Bronchial epithelial cell (primary cell): ENCODE measurements around the gene GRM5. TPM values are rescaled to one million over a fixed set of nuclear protein-coding genes. Genes with fewer than 3 reads are reported as not detected.
"Not testable (repeated sequence)": the region's sequence is repeated elsewhere in the genome, so short reads cannot be mapped to it uniquely, and the experiment has no call there.

Experiments
- DNase-seq: peaks from one replicate; pipeline ENCODE4 v3.0.0-alpha.2; 2010; ENCODE audit warnings: low read depth
- FAIRE-seq: peaks from 2 replicates; lab custom pipeline; 2011; peaks lifted over from hg19 to GRCh38; lab: Jason Lieb, UNC
- H3K27me3 ChIP-seq: 2 replicates; pipeline ENCODE4 v1.5.1; 2011; ENCODE audit warnings: low read length; ENCODE audit not compliant: control insufficient read depth, insufficient read depth
- H3K36me3 ChIP-seq: 2 replicates; pipeline ENCODE4 v1.5.1; 2011; ENCODE audit warnings: low read length; ENCODE audit not compliant: control insufficient read depth, insufficient read depth
- H3K4me3 ChIP-seq: 2 replicates; pipeline ENCODE4 v1.5.1; 2011; ENCODE audit warnings: mild to moderate bottlenecking, low read depth, low read length, control low read depth
- CTCF ChIP-seq: IDR thresholded peaks from 2 replicates; pipeline ENCODE4 v1.5.1; 2011; ENCODE audit warnings: mild to moderate bottlenecking, moderate library complexity, low read length, control low read depth, inconsistent platforms; ENCODE audit not compliant: insufficient read depth, severe bottlenecking
- total RNA-seq: library from RNA; depleted of rRNA; stranded (reverse); fragments of >200 nt; gene quantifications from 2 replicates; pipeline ENCODE4 v1.2.1, GENCODE V29; 2014

The GRM5 gene
- total RNA-seq, 1 donor from 2014 or later = not detected

- FAIRE-seq = no peak
These were observed 589.8 kb downstream of the GRM5 start for GRCh38 chr11:88475991-88476418.

GRCh38 chr11:88474655-88475054 is 591.1 kb downstream of the GRM5 start:
- no peaks in the 10 kb centered on the region for H3K36me3 ChIP-seq
- no peak for TF ChIP-seq CTCF
- no peak overlapping the region for H3K4me3 ChIP-seq
- no peaks in the 10 kb centered on the region for H3K27me3 ChIP-seq
- no peak for DNase-seq
- FAIRE-seq = no peak

More at GRCh38 chr11:88475991-88476418, 589.8 kb downstream of the GRM5 start:
- peak; percentile 30 for DNase-seq
- no peak for TF ChIP-seq CTCF
- Histone ChIP-seq H3K36me3 (no peaks in the 10 kb centered on the region), H3K27me3 (no peaks in the 10 kb centered on the region), H3K4me3 (no peak overlapping the region)

GRCh38 chr11:88469561-88470225 is 596.1 kb downstream of the GRM5 start:
- H3K4me3 ChIP-seq = no peak overlapping the region
- DNase-seq (no peak), FAIRE-seq (no peak)
- no peaks in the 10 kb centered on the region for H3K36me3 ChIP-seq
- no peaks in the 10 kb centered on the region for H3K27me3 ChIP-seq
- no peak for TF ChIP-seq CTCF

GRCh38 chr11:88464528-88464927 is 601.3 kb downstream of the GRM5 start:
- H3K36me3 ChIP-seq = no peaks in the 10 kb centered on the region
- FAIRE-seq = no peak
- no peaks in the 10 kb centered on the region for H3K27me3 ChIP-seq
- no peak for DNase-seq
- no peak overlapping the region for H3K4me3 ChIP-seq
- TF ChIP-seq CTCF = no peak

GRCh38 chr11:88463301-88463700 is 602.5 kb downstream of the GRM5 start:
- H3K4me3 ChIP-seq, H3K27me3 ChIP-seq, DNase-seq, H3K36me3 ChIP-seq, FAIRE-seq: not testable (repeated sequence)

- H3K27me3 ChIP-seq, FAIRE-seq, H3K36me3 ChIP-seq, H3K4me3 ChIP-seq, DNase-seq: not testable (repeated sequence)
These were observed 607.7 kb downstream of the GRM5 start for GRCh38 chr11:88458047-88458446.

- Histone ChIP-seq H3K4me3 (no peak overlapping the region), H3K27me3 (no peaks in the 10 kb centered on the region), H3K36me3 (no peaks in the 10 kb centered on the region)
- no peak for TF ChIP-seq CTCF
- FAIRE-seq (no peak), DNase-seq (no peak)
These were observed 609.8 kb downstream of the GRM5 start for GRCh38 chr11:88455974-88456373.
